Spleen (tissue), 11 donors: Measurements from ENCODE around the gene CD300C. TPM values are rescaled to one million over a fixed set of nuclear protein-coding genes. Genes with fewer than 3 reads are reported as not detected.

Experiments
- DNase-seq: peaks from one replicate; pipeline ENCODE4 v3.0.0-alpha.2; 2020
- H3K27ac ChIP-seq, 8 donors: fragments of 200-600 bp; sonication (generic) in 7 of 8; 1 replicate in 4 of 8; 2 replicates in 4 of 8; pipeline versions ENCODE4 v1.5.0 to v1.8.0; 2016 to 2021; ENCODE audit warnings: inconsistent platforms in 4 of 8, mild to moderate bottlenecking in 4 of 8, moderate library complexity in 1 of 8
- H3K27me3 ChIP-seq, 7 donors: fragments of 200-600 bp; sonication (generic) in 6 of 7; replicated peaks in 1 of 7; 1 replicate in 4 of 7; 2 replicates in 3 of 7; pipeline versions ENCODE4 v1.5.0 to v1.8.0; 2016 to 2021; ENCODE audit warnings: inconsistent platforms in 3 of 7, mild to moderate bottlenecking in 1 of 7
- H3K36me3 ChIP-seq, 6 donors: fragments of 200-600 bp; sonication (generic) in 5 of 6; 1 replicate in 4 of 6; 2 replicates in 2 of 6; pipeline versions ENCODE4 v1.5.0 to v1.8.0; 2016 to 2021; ENCODE audit warnings: inconsistent platforms in 2 of 6
- H3K4me1 ChIP-seq, 6 donors: fragments of 200-600 bp; sonication (generic) in 5 of 6; 1 replicate in 3 of 6; 2 replicates in 3 of 6; pipeline versions ENCODE4 v1.5.0 to v1.8.0; 2016 to 2021; ENCODE audit warnings: inconsistent platforms in 3 of 6
- H3K4me3 ChIP-seq, 8 donors: fragments of 200-600 bp; sonication (generic) in 7 of 8; 1 replicate in 4 of 8; 2 replicates in 4 of 8; pipeline versions ENCODE4 v1.5.0 to v1.8.0; 2016 to 2021; ENCODE audit warnings: inconsistent platforms in 4 of 8, mild to moderate bottlenecking in 4 of 8, moderate library complexity in 2 of 8
- H3K9me3 ChIP-seq, 8 donors: fragments of 200-600 bp; sonication (generic) in 7 of 8; 1 replicate in 4 of 8; 2 replicates in 4 of 8; pipeline versions ENCODE4 v1.5.0 to v1.8.0; 2016 to 2021; ENCODE audit warnings: inconsistent platforms in 4 of 8
- POLR2A ChIP-seq, 3 donors: fragments of 450-650 bp; IDR thresholded peaks; one replicate each; pipeline ENCODE4 v1.5.1; 2017; ENCODE audit warnings: antibody characterized with exemption in 3 of 3, mild to moderate bottlenecking in 1 of 3
- POLR2AphosphoS5 ChIP-seq, 3 donors: sonication (generic); formaldehyde crosslinking; IDR thresholded peaks; one replicate each; pipeline ENCODE4 v1.5.1; 2017; ENCODE audit warnings: antibody characterized with exemption in 3 of 3
- WGBS, 5 donors: extraction: QIAGEN DNeasy Blood & Tissue Kit in 3 of 5; methylation state at CpG; one replicate each; pipeline versions ENCODE4 v1.1.5 to v1.1.7; 2013 to 2018; 5-methylcytosine and 5-hydroxymethylcytosine counted together
- intact Hi-C: fragments of 100-400 bp; cut with DNase I; formaldehyde crosslinking; loops from one replicate; pipeline ENCODE4 v1.15.0; 2023; ENCODE audit warnings: low total_unique reads
- polyA plus RNA-seq, 3 donors: library from polyadenylated mRNA; stranded (reverse); fragments of 200-250 nt; gene quantifications; one replicate each; pipeline ENCODE4 v1.2.1, GENCODE V29; 2013
- total RNA-seq, 7 donors: library from RNA; depleted of rRNA in 3 of 7; stranded (reverse); fragments of >200 nt in 3 of 7; fragmentation: NEBNext Ultra II Directional in 4 of 7; extraction: Animal tissue kit (Norgen Biotek cat#: 25700) in 4 of 7; gene quantifications; one replicate each; pipeline versions ENCODE4 v1.1.0 to v1.2.1, GENCODE V29; 2016 to 2021
- TF ChIP-seq, protein P1 (sequence below), 11 experiments: fragments of 200-600 bp in 7 of 11; fragments of 450-650 bp in 4 of 11; sonication (generic) in 4 of 11; IDR thresholded peaks in 8 of 11; conservative IDR thresholded peaks in 3 of 11; 1 replicate in 7 of 11; 2 replicates in 4 of 11; pipeline versions ENCODE4 v1.4.0 to v1.8.0; 2016 to 2021; ENCODE audit warnings: antibody characterized with exemption in 11 of 11, inconsistent platforms in 4 of 11, mild to moderate bottlenecking in 1 of 11
- donor health status: healthy with polysubstance abuse.
- donor health status: DM: no; HTN: no; CAD: no; lungs with moderate emphysema.
- donor health status: DM: no; HTN: no; CAD: no.
- donor health status: Bipolar disorder and iron deficiency.
- donor health status: healthy.
- donor health status: DM: no; HTN: no; CAD: no.
- donor health status: DM: yes; HTN: yes; CAD: no.

Gene CD300C
- total and polyA plus RNA-seq, 10 donors = 0.96 to 10.3 (median 5.0) TPM

DNA sequence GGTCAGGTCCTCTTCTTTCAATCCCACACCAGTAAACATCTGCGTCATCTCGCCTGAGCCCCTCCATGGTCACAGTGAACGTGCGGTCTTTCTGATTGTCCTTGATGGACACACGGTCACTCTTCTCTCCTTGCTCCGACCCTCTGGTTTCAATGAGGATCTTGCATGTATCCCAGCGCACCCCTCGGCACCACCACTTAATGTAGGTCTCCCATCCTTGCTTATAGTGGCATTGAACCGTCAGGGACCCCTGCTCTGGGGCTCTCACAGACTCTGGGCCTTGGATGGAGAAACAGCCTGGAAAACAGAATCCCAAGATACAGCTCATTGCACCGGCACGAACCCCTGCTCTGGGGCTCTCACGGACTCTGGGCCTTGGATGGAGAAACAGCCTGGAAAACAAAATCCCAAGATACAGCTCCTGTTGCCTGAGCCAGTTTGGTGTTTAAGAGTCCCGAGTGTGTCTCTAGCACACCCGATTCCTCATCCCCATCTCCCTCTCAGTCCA, 20.1 kb downstream of the CD300C start:
- Histone ChIP-seq H3K27me3 (peaks cover 0 to 20% (median 0%) of the 10 kb centered on the region in 7 donors), H3K4me3 (no peak overlapping the region), H3K27ac (peak overlapping the region in 1 of 8 donors; percentile 90), H3K36me3 (no peaks in the 10 kb centered on the region), H3K4me1 (peaks cover 0 to 88% (median 14%) of the 10 kb centered on the region in 6 donors), H3K9me3 (peaks cover 0 to 6% (median 0%) of the 10 kb centered on the region in 8 donors)
- TF ChIP-seq POLR2AphosphoS5 (IDR thresholded peaks at IDR 0.05) = no peak
- no peak for TF ChIP-seq POLR2A (IDR thresholded peaks at IDR 0.05)
- 89 to 93% (median 90%) methylated on average over 14 of the region's 14 CpGs for WGBS, 5 donors
- no peak for DNase-seq
- intact Hi-C loops = no loop called here

DNA sequence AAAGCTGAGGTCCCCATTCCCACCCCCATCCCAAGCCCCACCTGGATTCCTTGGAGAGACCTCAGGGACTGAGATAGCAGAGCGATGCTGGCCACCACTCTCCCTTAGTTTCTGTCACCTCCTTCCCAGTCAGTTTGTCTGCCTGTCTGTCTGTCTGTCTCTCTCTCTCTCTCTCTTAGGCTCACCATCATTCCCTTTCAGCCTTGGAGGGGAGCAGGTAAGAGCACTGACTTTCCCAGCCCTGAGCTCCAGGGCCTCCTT, 20.5 kb downstream of the CD300C start:
- H3K36me3 ChIP-seq = no peaks in the 10 kb centered on the region
- H3K9me3 ChIP-seq = peaks cover 0 to 6% (median 0%) of the 10 kb centered on the region in 8 donors
- TF ChIP-seq, protein P1, sequence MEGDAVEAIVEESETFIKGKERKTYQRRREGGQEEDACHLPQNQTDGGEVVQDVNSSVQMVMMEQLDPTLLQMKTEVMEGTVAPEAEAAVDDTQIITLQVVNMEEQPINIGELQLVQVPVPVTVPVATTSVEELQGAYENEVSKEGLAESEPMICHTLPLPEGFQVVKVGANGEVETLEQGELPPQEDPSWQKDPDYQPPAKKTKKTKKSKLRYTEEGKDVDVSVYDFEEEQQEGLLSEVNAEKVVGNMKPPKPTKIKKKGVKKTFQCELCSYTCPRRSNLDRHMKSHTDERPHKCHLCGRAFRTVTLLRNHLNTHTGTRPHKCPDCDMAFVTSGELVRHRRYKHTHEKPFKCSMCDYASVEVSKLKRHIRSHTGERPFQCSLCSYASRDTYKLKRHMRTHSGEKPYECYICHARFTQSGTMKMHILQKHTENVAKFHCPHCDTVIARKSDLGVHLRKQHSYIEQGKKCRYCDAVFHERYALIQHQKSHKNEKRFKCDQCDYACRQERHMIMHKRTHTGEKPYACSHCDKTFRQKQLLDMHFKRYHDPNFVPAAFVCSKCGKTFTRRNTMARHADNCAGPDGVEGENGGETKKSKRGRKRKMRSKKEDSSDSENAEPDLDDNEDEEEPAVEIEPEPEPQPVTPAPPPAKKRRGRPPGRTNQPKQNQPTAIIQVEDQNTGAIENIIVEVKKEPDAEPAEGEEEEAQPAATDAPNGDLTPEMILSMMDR (IDR thresholded peaks at IDR 0.05 in 8 of 11, conservative IDR thresholded peaks at IDR 0.05 in 3 of 11) = no peak
- no peak for TF ChIP-seq POLR2AphosphoS5 (IDR thresholded peaks at IDR 0.05)
- no peak for TF ChIP-seq POLR2A (IDR thresholded peaks at IDR 0.05)
- WGBS, 5 donors = 85 to 95% (median 94%) methylated on average over 1 of the region's 1 CpG
- intact Hi-C loops = no loop called here
- H3K27me3 ChIP-seq = peaks cover 0 to 20% (median 0%) of the 10 kb centered on the region in 7 donors
- DNase-seq = no peak
- no peak overlapping the region for H3K4me3 ChIP-seq
- peak overlapping the region in 1 of 8 donors; percentile 92 for H3K27ac ChIP-seq
- peaks cover 0 to 88% (median 15%) of the 10 kb centered on the region in 6 donors for H3K4me1 ChIP-seq

DNA sequence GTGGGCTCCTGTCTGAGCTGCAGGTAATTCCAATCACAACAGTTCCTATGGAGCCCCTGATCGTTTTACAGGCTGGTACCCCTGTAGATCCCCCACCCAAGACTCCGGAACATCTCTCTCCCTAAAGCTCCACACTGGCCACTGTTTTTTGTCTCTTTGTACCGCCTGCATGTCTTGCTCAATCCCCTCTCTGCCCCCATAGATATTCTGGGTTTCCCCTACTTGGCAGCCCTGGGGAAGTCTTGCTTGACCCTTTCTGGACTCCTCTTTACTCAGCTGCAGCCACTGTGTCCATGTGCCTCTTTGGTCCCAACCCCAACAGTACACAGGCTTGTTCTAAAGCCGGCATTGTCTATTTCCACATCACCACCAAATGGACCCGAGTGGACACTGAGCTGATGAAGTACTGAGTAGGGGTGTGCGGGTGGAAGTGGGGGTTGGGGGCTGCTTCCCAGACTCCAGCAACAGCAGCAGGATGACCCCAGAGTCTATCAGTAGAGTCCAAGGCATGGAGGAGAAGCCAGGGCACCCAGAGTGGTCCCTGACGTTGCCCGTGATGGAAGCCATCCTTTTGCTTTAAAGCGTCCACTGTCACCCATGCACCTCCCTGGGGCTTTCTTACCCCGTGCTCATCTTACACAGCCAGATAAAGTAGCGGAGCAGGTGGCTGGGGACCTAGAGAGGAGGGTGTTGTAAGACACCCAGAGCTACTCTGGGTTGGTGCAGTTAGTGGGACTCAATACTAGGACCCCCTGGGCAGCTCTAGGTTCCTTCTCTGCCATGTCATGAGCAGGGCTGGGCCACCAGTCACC, 21.1 kb downstream of the CD300C start:
- intact Hi-C loops = no loop called here
- Histone ChIP-seq H3K36me3 (no peaks in the 10 kb centered on the region), H3K4me1 (peaks cover 0 to 89% (median 18%) of the 10 kb centered on the region in 6 donors), H3K9me3 (peaks cover 0 to 6% (median 0%) of the 10 kb centered on the region in 8 donors), H3K4me3 (no peak overlapping the region), H3K27me3 (peaks cover 0 to 20% (median 0%) of the 10 kb centered on the region in 7 donors), H3K27ac (peak overlapping the region in 2 of 8 donors; percentile 14 to 92)
- WGBS, 5 donors = 71 to 88% (median 73%) methylated on average over 10 to 11 of the region's 11 CpGs
- no peak for DNase-seq
- TF ChIP-seq POLR2A (IDR thresholded peaks at IDR 0.05) (no peak), POLR2AphosphoS5 (IDR thresholded peaks at IDR 0.05) (no peak)

DNA sequence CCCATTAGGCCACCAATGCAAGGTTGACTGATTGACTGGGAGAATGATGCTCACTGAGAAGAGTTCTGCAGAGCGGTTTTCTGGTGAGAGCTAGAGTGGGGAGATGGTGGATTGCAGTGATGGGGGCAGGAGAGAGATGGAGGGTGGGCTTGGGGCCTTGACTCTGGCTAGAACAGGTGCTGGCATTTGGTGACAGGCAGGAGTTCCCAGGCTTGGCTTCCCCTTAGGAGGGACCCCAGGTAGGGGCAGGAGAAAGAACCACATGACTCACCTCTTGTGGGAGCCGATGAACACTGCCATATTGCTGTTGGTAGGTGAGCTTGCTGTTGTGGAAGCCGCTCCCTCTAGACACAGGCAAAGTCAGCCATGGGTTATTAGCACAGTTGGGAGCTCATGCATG, 22.6 kb downstream of the CD300C start:
- peaks cover 0 to 77% (median 14%) of the 10 kb centered on the region in 6 donors for H3K4me1 ChIP-seq

More for the DNA sequence above, 22.6 kb downstream of the CD300C start:
- no peak for DNase-seq
- Histone ChIP-seq H3K27ac (peak overlapping the region in 2 of 8 donors; percentile 90 to 92), H3K36me3 (no peaks in the 10 kb centered on the region), H3K9me3 (peaks cover 0 to 15% (median 5%) of the 10 kb centered on the region in 8 donors), H3K27me3 (peaks cover 0 to 20% (median 0%) of the 10 kb centered on the region in 7 donors), H3K4me3 (no peak overlapping the region)
- WGBS, 5 donors = 80 to 96% (median 87%) methylated on average over 3 of the region's 3 CpGs
- intact Hi-C loops = no loop called here
- TF ChIP-seq, protein P1 (IDR thresholded peaks at IDR 0.05 in 8 of 11, conservative IDR thresholded peaks at IDR 0.05 in 3 of 11) = no peak
